ENCODE data around the gene SLC8B1.

- TF ChIP-seq CTCF (IDR thresholded peaks at IDR 0.05): no peak
- no peak for TF ChIP-seq POLR2A (IDR thresholded peaks at IDR 0.05)
- TF ChIP-seq POLR2AphosphoS5 (IDR thresholded peaks at IDR 0.05): no peak
Measured at GRCh38 chr12:113287899-113288282, 47.0 kb downstream of the SLC8B1 start.
